Measurements from ENCODE around the gene SRGAP1. TPM values are rescaled to one million over a fixed set of nuclear protein-coding genes. Genes with fewer than 3 reads are reported as not detected.

SRGAP1 gene
- total and polyA plus RNA-seq, 2 of the 13 experiments (the other 11 are each of a cell fraction or from before 2014, with no cell fraction given) = 1.6 to 3.4 TPM

DNA sequence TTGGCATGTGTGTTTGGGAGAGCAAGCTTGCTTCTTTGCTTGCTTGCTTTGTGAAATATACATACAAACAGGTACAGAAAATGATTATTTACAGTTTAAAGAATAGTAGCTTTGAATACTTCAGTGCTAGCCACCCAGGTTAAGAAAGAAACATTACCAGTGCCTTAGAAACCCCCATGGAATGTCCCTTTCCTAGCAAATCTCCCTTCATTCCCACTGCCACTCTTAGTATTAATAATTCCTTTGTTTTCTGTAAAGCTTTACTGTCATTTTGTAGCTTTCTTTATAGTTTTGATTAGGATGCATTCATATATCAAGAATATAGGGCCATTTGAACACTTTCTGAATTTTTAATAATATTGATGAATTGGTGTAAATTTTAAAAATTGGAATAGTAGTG lies 9.5 kb downstream of the SRGAP1 start:
- ChIA-PET POLR2A (interaction anchor here (1.1 to 1.7 kb wide), 2 partner anchors 36 to 64 kb away, joined by 3 to 8 read pairs; no protein-coding TSS in a partner anchor), CTCF (ENCODE audit: low intra/inter-chr PET ratio, low total read pairs) (no interaction called here)
- ATAC-seq (no peak), DNase-seq (ENCODE audit: low spot score) (no peak), FAIRE-seq (no peak)
- Histone ChIP-seq H4K20me1 (ENCODE audit: insufficient read depth, low read length) (no peaks in the 10 kb centered on the region), H2AFZ (ENCODE audit: low read length) (no peak overlapping the region), H3K4me3 (replicated peaks in 1 of 3; ENCODE audit: insufficient read depth in 1 of 3, low read depth in 2 of 3, low read length in 3 of 3) (no peak overlapping the region), H3K27ac (ENCODE audit: extremely low read length, insufficient read depth, low read length) (no peak overlapping the region), H3K9ac (ENCODE audit: insufficient read depth, low read depth, low read length) (no peak overlapping the region), H3K36me3 (replicated peaks in 1 of 2; ENCODE audit: control insufficient read depth in 1 of 2, insufficient read depth in 2 of 2, low read length in 2 of 2) (no peaks in the 10 kb centered on the region), H3K4me2 (ENCODE audit: low read depth, low read length) (no peak overlapping the region), H3K4me1 (ENCODE audit: insufficient read depth, low read length) (peaks cover 20% of the 10 kb centered on the region), H3K79me2 (ENCODE audit: insufficient read depth, low read length) (no peaks in the 10 kb centered on the region), H3K27me3 (ENCODE audit: control insufficient read depth in 1 of 2, insufficient read depth in 2 of 2, low read length in 2 of 2) (no peaks in the 10 kb centered on the region), H3K9me3 (ENCODE audit: low read length) (no peaks in the 10 kb centered on the region)
- no TSS peak for BruUV-seq (replicated peaks)
- in situ Hi-C loops (cut with HindIII; ENCODE audit: extremely low pct_ligation_motif_present, low pct_unique_long_range_greater_than_20kb) (no loop called here), intact Hi-C loops (cut with micrococcal nuclease; ENCODE audit: unreplicated experiment) (no loop called here)
- TF ChIP-seq MED13 (CRISPR knock-in tag; IDR thresholded peaks at IDR 0.05) (no peak), ZNF564 (CRISPR knock-in tag; IDR thresholded peaks at IDR 0.05) (no peak), SRY (CRISPR knock-in tag; IDR thresholded peaks at IDR 0.05) (no peak), ZNF367 (CRISPR knock-in tag; IDR thresholded peaks at IDR 0.05; ENCODE audit: borderline replicate concordance) (no peak), ZNF441 (CRISPR knock-in tag; IDR thresholded peaks at IDR 0.05; ENCODE audit: borderline replicate concordance) (no peak), ZNF136 (CRISPR knock-in tag; IDR thresholded peaks at IDR 0.05; ENCODE audit: low read depth) (no peak), AFF4 (CRISPR knock-in tag; IDR thresholded peaks at IDR 0.05) (no peak), KLF11 (CRISPR knock-in tag; IDR thresholded peaks at IDR 0.05) (no peak)
- TF ChIP-seq, protein P1, sequence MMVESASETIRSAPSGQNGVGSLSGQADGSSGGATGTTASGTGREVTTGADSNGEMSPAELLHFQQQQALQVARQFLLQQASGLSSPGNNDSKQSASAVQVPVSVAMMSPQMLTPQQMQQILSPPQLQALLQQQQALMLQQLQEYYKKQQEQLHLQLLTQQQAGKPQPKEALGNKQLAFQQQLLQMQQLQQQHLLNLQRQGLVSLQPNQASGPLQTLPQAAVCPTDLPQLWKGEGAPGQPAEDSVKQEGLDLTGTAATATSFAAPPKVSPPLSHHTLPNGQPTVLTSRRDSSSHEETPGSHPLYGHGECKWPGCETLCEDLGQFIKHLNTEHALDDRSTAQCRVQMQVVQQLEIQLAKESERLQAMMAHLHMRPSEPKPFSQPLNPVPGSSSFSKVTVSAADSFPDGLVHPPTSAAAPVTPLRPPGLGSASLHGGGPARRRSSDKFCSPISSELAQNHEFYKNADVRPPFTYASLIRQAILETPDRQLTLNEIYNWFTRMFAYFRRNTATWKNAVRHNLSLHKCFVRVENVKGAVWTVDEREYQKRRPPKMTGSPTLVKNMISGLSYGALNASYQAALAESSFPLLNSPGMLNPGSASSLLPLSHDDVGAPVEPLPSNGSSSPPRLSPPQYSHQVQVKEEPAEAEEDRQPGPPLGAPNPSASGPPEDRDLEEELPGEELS (CRISPR knock-in tag; IDR thresholded peaks at IDR 0.05) = no peak
